NCI-H748 (cell line): ENCODE data around the gene AGBL4.

ENCODE experiments used
- DNase-seq: peaks from one replicate; lab custom pipeline; 2025; ENCODE audit not compliant: unreplicated experiment; lab: John Stamatoyannopoulos, UW

The AGBL4 gene

GRCh38 chr1:48693674-48694320 lies 1330.0 kb downstream of the AGBL4 start:
- peak; percentile 80 for DNase-seq

DNA sequence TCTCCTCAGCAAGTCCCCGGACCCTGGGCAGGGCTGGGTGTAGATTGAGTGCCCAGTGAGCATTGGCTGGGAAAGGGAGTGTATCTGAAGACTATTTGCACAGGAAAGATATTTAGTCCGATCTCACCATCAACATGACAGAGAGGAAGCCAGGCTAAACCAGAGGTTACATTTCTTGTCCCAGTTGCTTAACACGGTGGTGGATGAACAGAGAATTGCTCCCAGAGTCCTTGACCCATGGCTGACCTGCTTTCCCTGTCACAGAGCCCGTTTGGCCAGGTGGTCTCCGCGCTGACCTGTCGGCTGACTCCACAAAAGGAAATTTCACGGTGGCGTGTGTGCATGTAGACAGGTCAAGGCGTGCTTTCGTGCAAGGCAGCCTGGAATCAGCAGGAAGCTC lies 1330.6 kb downstream of the AGBL4 start:
- peak; percentile 48 for DNase-seq

DNA sequence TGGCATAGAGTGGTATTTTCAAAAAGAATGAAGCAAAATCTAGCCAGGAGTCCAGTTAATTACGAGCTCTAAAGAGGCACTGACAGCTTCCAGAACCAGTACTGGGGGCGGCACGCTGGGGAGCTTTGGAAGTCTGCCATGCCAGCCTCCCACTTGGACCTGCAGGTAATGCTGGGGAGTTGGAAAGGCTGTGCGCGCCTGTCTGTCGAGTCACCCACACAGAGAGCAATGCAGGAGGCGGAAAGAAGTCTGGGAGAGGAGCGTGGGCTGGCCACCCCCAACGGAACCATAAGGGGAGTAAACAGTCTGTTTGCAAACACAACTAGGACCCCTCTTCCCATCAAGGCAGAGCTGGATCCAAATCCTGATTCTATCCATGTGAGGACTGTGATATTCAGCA lies 1331.5 kb downstream of the AGBL4 start:
- no peak for DNase-seq

GRCh38 chr1:48691429-48692001 lies 1332.2 kb downstream of the AGBL4 start:
- no peak for DNase-seq

- DNase-seq = peak; percentile 40
Measured at GRCh38 chr1:48688102-48688760, 1335.5 kb downstream of the AGBL4 start.

- peak; percentile 47 for DNase-seq
Measured at GRCh38 chr1:48687282-48688045, 1336.3 kb downstream of the AGBL4 start.

DNA sequence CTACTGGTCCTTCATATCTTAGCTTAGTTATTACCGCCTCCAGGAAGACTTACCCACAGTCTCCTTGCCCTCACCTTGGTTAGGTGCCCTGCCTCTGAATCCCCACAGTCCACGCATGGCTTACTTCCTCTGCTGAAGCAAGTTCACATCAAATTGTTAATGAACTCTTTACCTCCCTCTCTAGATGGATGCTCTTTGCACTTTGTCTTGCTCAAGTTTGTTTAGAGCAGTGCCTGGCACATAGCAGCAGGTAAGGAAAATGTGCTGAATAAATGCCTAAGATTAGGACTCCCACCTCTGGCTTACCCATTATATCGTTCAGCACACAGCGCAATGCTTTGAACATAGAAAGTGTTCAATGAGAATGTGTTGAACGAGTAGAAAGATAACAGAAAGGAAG lies 1337.6 kb downstream of the AGBL4 start:
- DNase-seq = no peak

DNA sequence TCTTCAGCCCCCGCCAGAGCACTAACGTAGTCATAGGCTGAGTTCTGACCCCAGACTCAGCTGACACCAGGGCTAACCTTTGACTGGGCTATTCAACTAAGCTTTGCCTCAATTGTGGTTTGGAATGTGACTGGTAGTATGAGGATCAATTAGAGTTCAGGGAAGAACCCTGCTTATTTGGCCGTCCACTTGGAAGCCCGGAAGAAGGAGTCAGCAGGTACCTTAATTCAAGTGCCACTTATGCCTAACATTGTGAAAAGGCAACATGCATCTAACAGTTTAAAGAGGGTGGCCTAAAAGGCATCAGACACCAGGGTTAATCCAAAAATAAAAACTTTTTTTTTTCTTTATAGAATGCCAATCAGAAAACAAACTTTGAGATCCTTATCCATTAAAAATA lies 1339.4 kb downstream of the AGBL4 start:
- no peak for DNase-seq

DNA sequence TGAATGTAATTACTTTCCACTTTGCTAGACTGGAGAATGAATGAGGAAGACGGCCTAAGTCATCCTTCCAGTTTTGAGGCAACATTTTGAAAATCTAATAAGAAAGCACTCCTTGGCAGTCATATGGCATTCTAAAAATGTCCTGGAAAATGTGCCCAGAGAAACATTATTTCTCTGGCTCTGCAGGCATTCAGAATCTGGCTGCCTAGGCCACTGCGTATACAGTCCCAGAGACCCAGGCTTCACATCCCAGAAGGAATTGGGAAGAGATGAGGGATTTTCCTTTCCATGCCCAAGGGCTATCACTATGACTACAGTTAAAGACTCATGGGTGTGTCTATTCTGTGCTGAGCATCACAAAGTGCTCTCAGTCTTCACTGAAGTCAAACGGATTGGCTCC lies 1339.9 kb downstream of the AGBL4 start:
- no peak for DNase-seq

- DNase-seq = no peak
Measured at GRCh38 chr1:48681476-48682305, 1342.1 kb downstream of the AGBL4 start.

DNA sequence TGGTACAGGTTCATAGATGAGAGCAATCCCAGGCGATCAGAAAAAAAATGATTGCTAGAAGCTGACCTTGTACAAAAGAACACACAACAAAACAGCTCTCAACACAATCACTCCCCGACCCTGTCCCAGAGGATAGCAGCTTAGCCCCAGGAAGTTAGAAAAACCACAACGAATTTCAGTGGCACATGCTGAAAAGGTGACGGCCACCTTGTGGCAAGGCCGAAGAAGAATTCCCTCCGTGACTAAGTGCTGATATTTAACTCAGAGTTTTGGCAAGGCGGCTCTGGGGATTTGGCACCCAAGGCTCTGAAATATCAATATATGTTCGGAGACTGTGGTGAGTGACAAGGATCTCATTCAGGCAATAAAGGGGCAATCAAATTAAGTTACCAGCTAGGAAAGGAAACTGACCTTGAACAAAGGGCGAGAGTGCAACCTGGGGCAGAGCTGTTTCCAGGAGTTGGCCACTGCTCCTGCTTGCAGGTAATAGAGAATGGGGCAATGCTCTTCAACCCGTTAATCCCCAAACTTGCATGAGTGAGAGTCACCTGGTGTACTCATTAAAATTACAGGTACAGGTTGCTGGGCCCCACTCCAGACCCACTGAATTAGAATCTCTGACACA lies 1343.2 kb downstream of the AGBL4 start:
- DNase-seq = no peak

- DNase-seq = no peak
Measured at GRCh38 chr1:48679859-48680258, 1343.9 kb downstream of the AGBL4 start.

- no peak for DNase-seq
Measured at GRCh38 chr1:48678710-48679505, 1344.8 kb downstream of the AGBL4 start.

DNA sequence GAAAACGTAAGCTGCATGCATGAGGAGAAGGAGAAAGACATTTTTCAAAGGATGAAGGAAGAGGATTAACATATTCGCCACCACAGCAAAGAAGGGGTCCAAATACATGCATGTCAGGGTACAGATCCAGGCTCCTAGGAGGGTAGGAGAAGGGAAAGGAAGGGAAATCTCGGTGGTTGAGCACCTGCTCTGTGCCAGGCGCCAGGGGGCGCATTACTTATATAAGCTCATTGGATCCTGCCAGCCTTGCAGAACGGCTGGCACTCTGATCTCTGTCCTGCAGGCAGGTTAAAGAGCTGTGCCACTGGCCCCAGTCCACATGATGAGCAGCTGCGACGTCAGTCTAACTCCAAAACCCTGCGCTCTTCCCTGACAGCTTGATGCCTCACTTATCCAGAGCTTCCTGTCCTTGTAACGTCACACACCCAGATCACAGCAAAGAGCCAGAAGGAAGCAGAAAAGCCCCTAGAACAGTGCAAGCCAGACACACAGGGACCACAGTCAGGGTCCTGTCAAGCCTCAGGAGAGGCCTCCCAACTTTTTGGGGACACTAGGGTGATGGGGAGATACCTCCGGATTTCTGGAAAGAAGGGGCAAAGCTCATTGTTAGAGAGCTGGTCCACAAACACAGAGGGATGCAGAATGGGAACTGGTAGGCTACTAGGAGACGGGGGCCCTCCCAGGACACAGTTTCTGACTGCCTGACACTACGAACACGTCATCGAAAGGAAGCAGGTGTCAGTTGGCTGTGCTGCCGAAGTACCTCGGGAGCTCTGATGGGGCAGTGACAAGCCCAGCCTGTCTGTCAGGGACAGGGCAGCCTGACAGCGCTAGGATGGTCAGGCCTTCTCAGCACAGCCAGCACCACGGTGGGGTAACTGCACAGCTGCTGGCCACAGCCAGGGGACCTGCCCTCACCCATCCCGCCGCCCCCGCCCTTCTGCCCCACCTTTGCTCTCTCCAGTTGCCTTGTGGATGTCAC lies 1346.2 kb downstream of the AGBL4 start:
- DNase-seq = peak; percentile 93

DNA sequence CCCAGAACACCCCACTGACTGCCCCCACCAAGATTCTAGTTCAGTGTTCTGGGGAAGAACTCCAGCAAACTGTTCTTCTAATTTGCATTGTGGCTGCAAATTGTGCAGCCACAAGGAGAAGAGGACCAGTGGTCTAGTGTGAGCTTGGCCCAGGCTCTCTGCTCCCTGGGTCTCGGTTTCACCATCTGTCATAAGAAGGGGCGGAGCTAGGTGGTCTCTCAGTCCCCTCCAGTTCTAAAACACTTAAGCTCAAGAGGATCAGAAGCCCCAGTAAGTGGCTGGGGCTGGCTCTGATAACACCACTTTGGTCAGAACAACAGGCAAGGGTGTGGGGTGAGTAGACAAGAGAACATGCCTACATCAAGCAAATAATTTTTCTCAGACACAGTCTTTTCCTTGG lies 1346.9 kb downstream of the AGBL4 start:
- peak; percentile 29 for DNase-seq

- DNase-seq = peak; percentile 52
Measured at GRCh38 chr1:48676376-48676775, 1347.4 kb downstream of the AGBL4 start.

- peak; percentile 70 for DNase-seq
Measured at GRCh38 chr1:48675251-48675650, 1348.5 kb downstream of the AGBL4 start.

DNA sequence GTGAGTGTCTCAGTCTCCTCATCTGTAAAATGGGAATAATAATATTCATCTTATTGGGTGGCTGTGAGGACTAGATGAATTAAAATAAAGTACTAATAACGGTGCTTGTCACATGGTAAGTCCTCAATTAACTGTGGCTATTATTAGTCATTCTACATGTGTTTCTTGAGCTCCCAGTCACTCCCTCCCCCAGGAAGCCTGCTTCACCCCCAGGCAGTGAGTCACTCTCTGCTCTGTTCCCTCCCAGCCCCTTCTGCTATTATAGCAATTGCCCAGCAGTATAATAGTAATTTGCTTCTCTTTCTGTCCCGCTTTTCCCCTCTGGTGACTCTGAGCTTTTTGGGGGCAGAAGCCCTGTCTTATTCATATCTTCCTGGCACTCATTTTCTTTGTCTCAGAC lies 1349.1 kb downstream of the AGBL4 start:
- peak; percentile 49 for DNase-seq
